ENCODE measurements around the gene B4GAT1. TPM values are rescaled to one million over a fixed set of nuclear protein-coding genes. Genes with fewer than 3 reads are reported as not detected.

B4GAT1 gene
- polyA plus RNA-seq, 1 donor from 2014 or later, result 162 TPM

DNA sequence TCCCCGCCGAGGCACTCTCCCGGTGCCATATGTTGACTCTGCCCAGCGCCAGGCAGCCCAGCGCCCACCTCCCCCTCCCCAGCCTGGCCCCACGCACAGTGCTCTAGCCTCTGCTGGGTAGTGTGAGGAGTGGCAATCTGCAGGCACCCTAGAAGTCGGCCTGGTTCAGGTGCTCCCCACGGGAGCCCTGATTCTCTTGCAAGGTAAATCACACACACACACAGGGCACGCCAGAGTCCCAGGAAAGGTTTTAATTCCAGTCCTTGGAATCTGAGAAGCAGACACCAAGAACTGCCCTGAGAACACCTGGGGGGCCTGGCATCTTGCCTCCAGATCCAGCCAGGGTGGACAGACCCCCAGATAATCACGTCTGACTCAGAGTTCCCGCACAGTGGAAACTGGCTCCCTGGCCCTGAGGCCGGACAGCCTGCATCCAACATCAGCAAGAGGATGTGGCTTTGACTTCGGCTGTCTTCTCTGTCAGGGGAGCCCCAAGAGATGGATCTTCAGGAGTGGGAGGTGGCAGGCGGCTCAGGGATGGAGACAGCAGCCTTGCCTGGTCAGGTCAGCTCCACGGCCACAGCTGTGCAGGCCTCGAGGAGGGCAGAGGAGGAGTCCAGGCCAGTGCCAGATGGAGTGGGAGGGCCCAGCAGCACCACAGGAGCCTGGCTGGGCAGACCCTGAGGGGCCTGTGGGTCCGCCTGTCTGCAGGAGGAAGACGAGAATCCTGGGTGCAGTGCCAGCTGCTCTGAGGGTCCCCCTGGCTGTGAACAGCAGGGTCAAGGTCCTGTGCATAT lies 10.1 kb downstream of the B4GAT1 start:
- no peaks in the 10 kb centered on the region for H3K27me3 ChIP-seq (ENCODE audit: insufficient read depth, low read depth, low read length)
- peak overlapping the region; percentile 28 for H3K4me3 ChIP-seq (ENCODE audit: low read length)
- H3F3A ChIP-seq (ENCODE audit: insufficient read depth, low read length, poor library complexity, severe bottlenecking), result no peaks in the 10 kb centered on the region
- no peak overlapping the region for H2AFZ ChIP-seq (ENCODE audit: low read depth, low read length)
- TF ChIP-seq, protein P1, sequence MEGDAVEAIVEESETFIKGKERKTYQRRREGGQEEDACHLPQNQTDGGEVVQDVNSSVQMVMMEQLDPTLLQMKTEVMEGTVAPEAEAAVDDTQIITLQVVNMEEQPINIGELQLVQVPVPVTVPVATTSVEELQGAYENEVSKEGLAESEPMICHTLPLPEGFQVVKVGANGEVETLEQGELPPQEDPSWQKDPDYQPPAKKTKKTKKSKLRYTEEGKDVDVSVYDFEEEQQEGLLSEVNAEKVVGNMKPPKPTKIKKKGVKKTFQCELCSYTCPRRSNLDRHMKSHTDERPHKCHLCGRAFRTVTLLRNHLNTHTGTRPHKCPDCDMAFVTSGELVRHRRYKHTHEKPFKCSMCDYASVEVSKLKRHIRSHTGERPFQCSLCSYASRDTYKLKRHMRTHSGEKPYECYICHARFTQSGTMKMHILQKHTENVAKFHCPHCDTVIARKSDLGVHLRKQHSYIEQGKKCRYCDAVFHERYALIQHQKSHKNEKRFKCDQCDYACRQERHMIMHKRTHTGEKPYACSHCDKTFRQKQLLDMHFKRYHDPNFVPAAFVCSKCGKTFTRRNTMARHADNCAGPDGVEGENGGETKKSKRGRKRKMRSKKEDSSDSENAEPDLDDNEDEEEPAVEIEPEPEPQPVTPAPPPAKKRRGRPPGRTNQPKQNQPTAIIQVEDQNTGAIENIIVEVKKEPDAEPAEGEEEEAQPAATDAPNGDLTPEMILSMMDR (IDR thresholded peaks at IDR 0.05; ENCODE audit: poor library complexity, severe bottlenecking), result no peak
- TF ChIP-seq EZH2 (IDR thresholded peaks at IDR 0.05; ENCODE audit: borderline replicate concordance, insufficient read depth, low read length, poor library complexity, severe bottlenecking) (no peak), POLR2AphosphoS5 (IDR thresholded peaks at IDR 0.05) (no peak), TAF1 (IDR thresholded peaks at IDR 0.05; ENCODE audit: low read depth) (no peak), MXI1 (conservative IDR thresholded peaks at IDR 0.05; ENCODE audit: poor library complexity, severe bottlenecking) (no peak)
- no peak overlapping the region for H3K27ac ChIP-seq (ENCODE audit: low read length)
- H3K9me3 ChIP-seq (ENCODE audit: low read length), result no peaks in the 10 kb centered on the region
- no peaks in the 10 kb centered on the region for H4K20me1 ChIP-seq (ENCODE audit: insufficient read depth)
- no peak overlapping the region for H3K4me2 ChIP-seq (ENCODE audit: low read length)
- peak overlapping the region; percentile 12 for H3K9ac ChIP-seq (ENCODE audit: low read length)
- H3K79me2 ChIP-seq (replicated peaks; ENCODE audit: insufficient read depth, low read length), result no peaks in the 10 kb centered on the region
- no peaks in the 10 kb centered on the region for H3K36me3 ChIP-seq (ENCODE audit: insufficient read depth, low read length)
- H3K9me2 ChIP-seq (ENCODE audit: insufficient read depth, low read length), result no peaks in the 10 kb centered on the region

DNA sequence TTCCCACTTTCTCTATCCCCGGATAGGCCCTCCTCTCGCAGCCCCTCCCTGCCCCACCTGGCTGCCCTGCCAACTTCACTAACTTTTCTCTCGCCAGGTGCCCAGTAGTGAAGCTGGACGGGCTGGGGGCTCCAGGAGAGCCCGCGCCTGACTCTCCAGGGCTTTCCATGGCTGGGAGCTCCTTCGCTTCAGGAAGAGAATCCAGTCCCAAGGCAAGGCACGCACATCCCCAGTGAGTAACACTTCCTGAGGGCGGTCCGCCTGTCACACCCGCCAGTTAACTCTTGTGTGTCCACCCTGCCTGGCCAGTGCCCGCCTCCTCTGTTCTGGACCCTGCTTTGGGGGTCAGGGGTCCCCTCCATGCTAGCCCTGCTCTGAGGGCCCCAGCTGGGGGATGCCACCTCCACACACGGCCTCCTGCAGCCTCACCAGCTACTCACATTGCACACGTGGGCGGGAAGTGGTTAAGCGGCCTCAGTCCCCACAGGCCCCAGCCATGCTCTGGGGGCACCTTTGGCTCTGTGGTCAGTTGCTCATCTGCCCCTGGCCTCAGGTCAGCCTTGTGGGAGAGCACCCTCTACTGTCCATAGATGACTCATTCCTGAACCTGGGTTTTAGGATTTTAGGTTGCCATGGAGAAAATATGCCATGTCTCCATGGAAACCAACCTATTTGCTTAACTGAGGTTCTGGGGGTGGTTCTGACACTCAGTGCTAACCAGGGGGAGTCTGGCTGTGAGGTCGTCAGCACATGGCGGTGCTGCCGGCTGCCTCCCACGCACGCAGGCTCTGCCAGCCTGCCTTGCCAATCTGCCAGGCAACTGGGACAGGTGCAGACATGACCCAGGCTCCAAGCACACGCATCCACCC lies 11.0 kb downstream of the B4GAT1 start, which contains the start of gene RIN1:
RIN1 (minus strand) TSS at position 201 of the 869 bp plus-strand sequence; CDS start at position 169, 32 bp downstream.
- no peaks in the 10 kb centered on the region for H3K9me2 ChIP-seq (ENCODE audit: insufficient read depth, low read length)
- H3K27me3 ChIP-seq (ENCODE audit: insufficient read depth, low read depth, low read length), result no peaks in the 10 kb centered on the region
- H3F3A ChIP-seq (ENCODE audit: insufficient read depth, low read length, poor library complexity, severe bottlenecking), result no peaks in the 10 kb centered on the region
- H3K9ac ChIP-seq (ENCODE audit: low read length), result peak within 1 kb of the TSS; percentile 12
- no peaks in the 10 kb centered on the region for H4K20me1 ChIP-seq (ENCODE audit: insufficient read depth)
- H3K4me3 ChIP-seq (ENCODE audit: low read length), result peak within 1 kb of the TSS; percentile 28
- H3K9me3 ChIP-seq (ENCODE audit: low read length), result no peaks in the 10 kb centered on the region
- no peak within 1 kb of the TSS for H3K27ac ChIP-seq (ENCODE audit: low read length)
- H3K4me2 ChIP-seq (ENCODE audit: low read length), result no peak within 1 kb of the TSS
- no peak within 1 kb of the TSS for H2AFZ ChIP-seq (ENCODE audit: low read depth, low read length)
- no peaks in the 10 kb centered on the region for H3K36me3 ChIP-seq (ENCODE audit: insufficient read depth, low read length)
- TF ChIP-seq RAD21 (conservative IDR thresholded peaks at IDR 0.05) (peak; percentile 48), EP300 (conservative IDR thresholded peaks at IDR 0.05; ENCODE audit: poor library complexity, severe bottlenecking) (no peak)
- TF ChIP-seq, protein P1 (IDR thresholded peaks at IDR 0.05; ENCODE audit: poor library complexity, severe bottlenecking), result peak; percentile 53
- no peaks in the 10 kb centered on the region for H3K79me2 ChIP-seq (replicated peaks; ENCODE audit: insufficient read depth, low read length)

Data from neural cell (in vitro differentiated cells).